CD4-positive, alpha-beta T cell treated with Interferon alpha-2 for 1 hour (primary cell): Measurements from ENCODE around the gene AMOTL1.
"Not testable (repeated sequence)": the region's sequence is repeated elsewhere in the genome, so short reads cannot be mapped to it uniquely, and the experiment has no call there.

ENCODE experiments used
- DNase-seq, 2 donors: peaks; one replicate each; pipeline ENCODE4 v3.0.0-alpha.2; 2020 to 2022

Gene AMOTL1

GRCh38 chr11:94888204-94888603, 120.0 kb downstream of the AMOTL1 start:
- DNase-seq, result no peak

- no peak for DNase-seq
Measured at GRCh38 chr11:94895451-94895850, 127.3 kb downstream of the AMOTL1 start.

- DNase-seq, result no peak
Measured at GRCh38 chr11:94895971-94896370, 127.8 kb downstream of the AMOTL1 start.

DNA sequence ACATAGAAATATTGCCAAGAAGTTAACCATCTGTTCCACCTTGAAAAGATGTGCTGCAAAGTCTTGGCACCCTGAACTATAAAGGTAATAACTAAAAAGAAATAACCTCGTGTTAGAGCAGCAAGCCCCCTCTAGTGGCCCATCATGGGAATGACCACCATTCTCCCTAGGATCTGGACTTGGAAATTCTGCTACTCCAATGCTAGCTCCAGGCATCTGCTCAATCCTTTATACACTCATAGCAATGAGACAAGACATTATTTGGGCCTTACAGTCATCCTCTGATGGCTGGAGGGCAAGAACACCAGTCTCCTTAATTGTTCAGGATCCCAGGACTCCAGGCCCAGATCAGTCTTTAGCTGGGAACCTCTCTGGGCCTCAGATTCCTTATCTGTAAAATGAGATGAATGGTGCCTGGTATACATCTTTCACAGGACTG, 129.2 kb downstream of the AMOTL1 start:
- DNase-seq, result peak; percentile 20 to 33

GRCh38 chr11:94907226-94907625, 139.1 kb downstream of the AMOTL1 start:
- DNase-seq, result no peak

- DNase-seq, result no peak
Measured at GRCh38 chr11:94909371-94909820, 141.2 kb downstream of the AMOTL1 start.

GRCh38 chr11:94910270-94910669, 142.1 kb downstream of the AMOTL1 start:
- DNase-seq, result no peak

- DNase-seq, result no peak
Measured at GRCh38 chr11:94910779-94911178, 142.6 kb downstream of the AMOTL1 start.

- DNase-seq, result no peak
Measured at GRCh38 chr11:94912806-94913205, 144.7 kb downstream of the AMOTL1 start.

- not testable (repeated sequence) for DNase-seq
Measured at GRCh38 chr11:94913718-94914394, 145.7 kb downstream of the AMOTL1 start.

DNA sequence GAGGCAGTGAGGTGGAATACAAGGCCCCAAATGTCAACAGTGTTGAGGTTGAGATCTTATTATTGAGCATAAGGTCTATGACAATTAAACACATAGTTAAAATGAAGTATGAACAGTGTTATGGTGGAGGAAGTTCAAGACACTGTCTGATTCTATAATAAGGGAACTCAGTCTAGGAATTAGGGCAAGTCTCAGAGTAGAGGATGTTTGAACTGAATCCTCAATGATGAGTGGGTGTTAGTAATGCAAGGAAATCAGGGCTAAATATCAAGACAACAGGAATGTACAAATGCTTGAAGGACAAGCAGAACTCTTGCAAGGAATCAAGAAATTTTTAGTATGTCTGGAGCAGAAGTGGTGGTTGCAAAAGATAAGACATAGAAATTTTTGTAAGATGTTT, 152.2 kb downstream of the AMOTL1 start:
- DNase-seq, result no peak

DNA sequence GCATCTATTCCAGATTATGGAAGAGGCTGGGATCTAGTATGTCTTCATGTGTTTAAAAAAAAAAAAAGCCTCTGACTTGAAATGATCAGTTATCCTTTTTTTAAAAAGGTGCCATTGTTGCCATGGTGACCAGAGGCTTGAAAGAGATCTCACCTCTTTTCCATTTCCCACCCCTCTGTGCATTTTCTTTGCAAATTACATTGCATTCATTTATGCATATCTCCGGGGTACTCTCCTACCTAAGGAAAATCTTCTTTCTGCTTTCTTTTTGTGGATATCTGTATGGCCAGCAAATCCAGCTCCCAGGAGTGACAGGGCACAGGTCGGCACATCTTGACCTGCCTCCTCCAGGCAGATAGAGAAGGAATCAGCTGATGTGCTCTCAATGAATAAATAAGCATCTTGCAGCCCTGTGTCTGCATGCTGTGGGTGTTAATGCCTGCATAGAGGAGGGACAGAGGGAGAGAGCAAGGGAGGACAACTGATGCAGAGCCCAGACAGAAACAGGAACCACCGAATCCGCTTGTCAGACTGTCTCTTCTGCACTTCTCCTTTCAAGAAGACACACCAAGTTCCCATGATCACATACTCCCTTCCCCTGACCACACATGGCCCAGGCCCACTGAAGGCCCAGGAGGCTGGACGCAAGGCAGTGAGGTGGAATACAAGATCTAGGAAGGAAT, 154.3 kb downstream of the AMOTL1 start:
- DNase-seq, result no peak

DNA sequence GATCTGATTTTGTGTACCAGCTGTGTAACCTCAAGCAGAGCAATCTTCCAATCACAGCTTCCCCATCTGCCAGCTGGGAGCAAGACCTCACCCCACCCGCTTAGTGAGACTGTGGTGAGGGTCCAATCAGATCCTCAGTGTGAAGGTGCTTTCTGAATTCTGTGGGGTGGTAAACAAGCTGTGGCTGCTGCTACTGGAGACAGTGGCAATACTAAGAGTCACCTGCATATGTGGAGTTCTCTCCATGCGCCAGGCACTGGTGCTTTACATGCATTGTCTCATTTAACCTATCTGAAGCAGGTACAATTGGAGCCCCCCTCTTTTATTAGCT, 154.8 kb downstream of the AMOTL1 start:
- no peak for DNase-seq

- DNase-seq, result no peak
Measured at GRCh38 chr11:94924171-94924572, 156.0 kb downstream of the AMOTL1 start.

GRCh38 chr11:94924612-94925011, 156.5 kb downstream of the AMOTL1 start:
- DNase-seq, result peak in 1 of 2 donors; percentile 36

DNA sequence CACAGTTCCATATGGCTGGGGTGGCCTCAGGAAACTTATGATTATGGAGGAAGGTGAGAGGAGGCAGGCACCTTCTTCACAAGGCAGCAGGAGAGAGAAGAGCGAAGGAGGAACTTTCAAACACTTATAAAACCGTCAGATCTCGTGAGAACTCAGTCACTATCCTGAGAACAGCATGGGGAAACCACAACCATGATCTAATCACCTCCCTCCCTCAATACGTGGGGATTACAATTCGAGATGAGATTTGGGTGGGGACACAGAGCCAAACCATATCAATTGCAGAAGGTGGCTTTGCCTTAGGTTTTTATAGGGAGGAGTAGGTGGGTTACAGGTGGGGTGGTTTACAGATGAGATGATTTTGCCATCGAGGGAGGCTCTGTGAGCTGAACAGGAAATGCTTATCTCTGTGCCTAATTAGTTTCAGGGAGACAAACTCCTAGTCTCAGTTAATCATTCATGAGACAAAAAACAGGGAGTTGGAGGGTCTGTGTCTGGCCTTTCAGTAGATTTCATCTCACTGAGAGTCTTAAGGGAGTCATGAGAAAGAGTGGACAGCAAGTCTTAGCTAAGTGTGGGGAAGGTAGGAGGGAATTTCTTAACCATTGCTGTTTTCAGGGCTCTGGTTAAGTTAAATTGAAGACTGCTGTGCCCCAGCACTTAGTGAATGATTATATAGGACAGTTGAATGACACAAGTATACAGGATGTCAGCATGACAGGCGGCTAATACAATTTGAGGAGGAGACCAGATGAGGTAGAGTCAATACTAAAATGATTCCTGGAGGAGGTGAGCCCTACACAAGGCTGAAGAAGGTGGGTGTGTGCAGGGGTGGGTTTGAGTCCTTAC, 157.5 kb downstream of the AMOTL1 start:
- DNase-seq, result peak in 1 of 2 donors; percentile 11

DNA sequence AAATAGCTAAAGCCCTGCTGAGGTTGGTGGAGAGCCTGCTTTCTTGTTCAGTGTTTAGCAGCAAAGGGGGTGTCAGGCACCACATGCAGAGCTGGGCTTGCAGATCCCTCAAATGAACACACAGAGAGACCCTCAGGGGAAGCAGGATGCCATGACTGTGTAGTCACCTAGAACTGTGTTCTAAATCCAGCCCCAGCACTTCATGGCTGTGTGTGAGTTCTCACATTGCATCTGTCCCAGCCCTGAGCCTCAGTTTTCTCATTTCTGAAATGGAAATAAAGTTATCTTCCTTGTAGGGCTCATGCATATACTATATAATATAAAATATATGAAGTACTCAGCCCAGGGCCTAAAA, 158.1 kb downstream of the AMOTL1 start:
- DNase-seq, result no peak
